K562 (cell line): ENCODE data around the gene SOCS7. TPM values are rescaled to one million over a fixed set of nuclear protein-coding genes. Genes with fewer than 3 reads are reported as not detected.

Experiments used
- GATA2 ChIP-seq: sonication (generic); formaldehyde crosslinking; IDR thresholded peaks from 2 replicates; pipeline ENCODE4 v1.4.0; 2020; ENCODE audit warnings: mild to moderate bottlenecking, missing genetic modification reagents
- MCM5 ChIP-seq: fragments of 450-650 bp; IDR thresholded peaks from 2 replicates; pipeline ENCODE4 v1.6.1; 2016; ENCODE audit warnings: low read depth
- NFIC ChIP-seq: fragments of 450-650 bp; IDR thresholded peaks from 2 replicates; pipeline ENCODE4 v1.6.1; 2017; ENCODE audit warnings: mild to moderate bottlenecking, inconsistent platforms
- NR2F6 ChIP-seq: fragments of 450-650 bp; formaldehyde crosslinking; IDR thresholded peaks from 2 replicates; pipeline ENCODE4 v1.4.0; 2020; ENCODE audit warnings: mild to moderate bottlenecking
- RCOR1 ChIP-seq, 2 experiments: IDR thresholded peaks; 2 replicates each; pipeline ENCODE4 v1.6.1; 2012; ENCODE audit warnings: low read depth in 2 of 2, low read length in 2 of 2, borderline replicate concordance in 1 of 2, improper control_type of control experiment in 1 of 2
- SPI1 ChIP-seq: IDR thresholded peaks from 2 replicates; pipeline ENCODE4 v1.6.1; 2011; ENCODE audit warnings: low read depth, low read length, control low read depth, borderline replicate concordance
- TBL1XR1 ChIP-seq, 2 experiments: IDR thresholded peaks; 2 replicates each; pipeline ENCODE4 v1.6.1; 2012; ENCODE audit warnings: improper control_type of control experiment in 2 of 2, low read length in 2 of 2, mild to moderate bottlenecking in 1 of 2
- ZNF830 ChIP-seq: fragments of 250-450 bp; sonication (Bioruptor Pico); IDR thresholded peaks from 2 replicates; pipeline ENCODE4 v1.5.0; 2021; ENCODE audit warnings: mild to moderate bottlenecking
- polyA plus RNA-seq, 8 experiments: library from polyadenylated mRNA; depleted of rRNA in 4 of 8; stranded (reverse) in 5 of 8; unstranded in 3 of 8; fragments of >200 nt; fragmentation: Nextera tagmentation in 2 of 8; fragmentation: Illumina TruSeq in 1 of 8; extraction: Ambion mirVana in 2 of 8; extraction: Trizol in 1 of 8; gene quantifications; 2 replicates each; pipeline versions ENCODE4 v1.2.1 to v1.2.3, GENCODE V29; 2011 to 2014; ENCODE audit warnings: inconsistent platforms in 1 of 8, missing spikeins in 1 of 8
- total RNA-seq, 7 experiments: library from RNA; depleted of rRNA in 6 of 7; stranded (reverse); fragments of >200 nt in 6 of 7; fragmentation: Illumina TruSeq in 2 of 7; extraction: Trizol in 2 of 7; gene quantifications; 2 replicates each; pipeline versions ENCODE4 v1.2.1 to v1.2.3, GENCODE V29; 2011 to 2021; ENCODE audit warnings: low replicate concordance in 1 of 7
- TF ChIP-seq, protein P1 (sequence below), 2 experiments: IDR thresholded peaks; 2 replicates each; pipeline ENCODE4 v1.6.1; 2012; ENCODE audit warnings: improper control_type of control experiment in 2 of 2, low read depth in 2 of 2, low read length in 2 of 2, borderline replicate concordance in 1 of 2
- TF ChIP-seq, protein P2 (sequence below), 2 experiments: IDR thresholded peaks; 2 replicates each; pipeline ENCODE4 v1.6.1; 2011; ENCODE audit warnings: borderline replicate concordance in 1 of 2, control low read depth in 1 of 2, low read depth in 1 of 2, low read length in 1 of 2, mild to moderate bottlenecking in 1 of 2, mixed read lengths in 1 of 2, moderate library complexity in 1 of 2; ENCODE audit not compliant: insufficient read depth in 1 of 2, insufficient read length in 1 of 2, poor library complexity in 1 of 2, severe bottlenecking in 1 of 2; ENCODE audit errors: extremely low read depth in 1 of 2
- TF ChIP-seq, protein P3 (sequence below): sonication (generic); formaldehyde crosslinking; IDR thresholded peaks from 2 replicates; pipeline ENCODE4 v1.8.0; 2022; ENCODE audit warnings: missing genetic modification reagents, mild to moderate bottlenecking, borderline replicate concordance
- TF ChIP-seq, protein P4 (sequence below): sonication (generic); formaldehyde crosslinking; IDR thresholded peaks from 2 replicates; pipeline ENCODE4 v1.8.1; 2023; ENCODE audit warnings: mild to moderate bottlenecking, missing genetic modification reagents
- TF ChIP-seq, protein P5 (sequence below): fragments of 450-650 bp; IDR thresholded peaks from 2 replicates; pipeline ENCODE4 v1.6.1; 2018; ENCODE audit warnings: mild to moderate bottlenecking, low read depth; ENCODE audit not compliant: partially characterized antibody
- TF ChIP-seq, protein P6 (sequence below): fragments of 250-450 bp; sonication (Bioruptor Pico); IDR thresholded peaks from 2 replicates; pipeline ENCODE4 v1.9.0; 2021; ENCODE audit warnings: mild to moderate bottlenecking, inconsistent platforms

Gene SOCS7
- total and polyA plus RNA-seq, 9 of the 15 experiments (the other 6 are each of a cell fraction or from before 2014, with no cell fraction given): 0.94 to 14.5 (median 8.2) TPM

DNA sequence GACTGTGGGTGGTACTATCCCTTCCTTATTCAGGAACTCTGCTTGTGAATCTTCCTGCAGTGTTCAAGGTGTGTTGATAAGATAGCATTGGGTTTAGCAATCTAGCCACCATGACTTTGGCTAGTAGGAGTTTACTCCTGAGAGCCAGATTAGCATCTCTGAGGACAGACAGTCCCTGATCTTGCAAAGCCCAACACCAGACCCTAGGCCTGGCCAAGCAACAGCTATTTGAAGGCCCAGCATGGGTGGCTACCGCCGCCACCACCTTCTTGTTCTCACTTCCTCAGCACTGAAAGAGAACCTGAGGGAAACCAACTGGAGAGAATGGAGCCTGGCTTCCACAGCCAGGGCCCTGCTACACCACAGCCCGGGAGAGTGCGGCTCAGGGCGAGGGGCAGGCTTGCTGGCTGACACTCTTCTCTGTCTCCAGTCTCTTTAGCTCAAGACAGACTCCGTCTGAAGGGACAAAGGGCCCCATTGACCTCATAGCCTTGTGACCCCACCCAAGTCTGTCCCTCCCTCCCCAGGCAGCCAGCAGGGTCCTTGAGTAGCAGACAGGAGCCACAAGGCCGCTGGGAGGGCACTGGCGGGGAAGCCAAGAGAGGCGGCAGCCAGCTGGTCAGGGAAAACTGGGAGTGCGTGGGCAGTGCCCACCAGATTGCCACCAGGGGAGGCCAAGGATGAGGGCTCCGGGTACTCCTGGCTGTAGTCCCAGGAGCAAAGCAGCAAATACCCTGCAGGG is 65.7 kb downstream of the SOCS7 start (continued):
- TF ChIP-seq NFIC (no peak; the same call in 1 of the 2 replicates), ZNF830 (CRISPR knock-in tag) (no peak), SPI1 (peak; percentile 38; the same call in 1 of the 2 replicates), MCM5 (no peak), TBL1XR1 (IDR thresholded peaks at IDR 0.05; ENCODE audit: low read length in 2 of 2) (peak in 1 of 2 experiments; percentile 64; a peak in 2 of 4 replicates), NR2F6 (CRISPR knock-in tag) (no peak), RCOR1 (IDR thresholded peaks at IDR 0.05; ENCODE audit: borderline replicate concordance in 1 of 2, low read depth in 2 of 2, low read length in 2 of 2) (peak in 1 of 2 experiments; percentile 94; a peak in 2 of 4 replicates), GATA2 (CRISPR knock-in tag) (peak; percentile 52)
- TF ChIP-seq, protein P1, sequence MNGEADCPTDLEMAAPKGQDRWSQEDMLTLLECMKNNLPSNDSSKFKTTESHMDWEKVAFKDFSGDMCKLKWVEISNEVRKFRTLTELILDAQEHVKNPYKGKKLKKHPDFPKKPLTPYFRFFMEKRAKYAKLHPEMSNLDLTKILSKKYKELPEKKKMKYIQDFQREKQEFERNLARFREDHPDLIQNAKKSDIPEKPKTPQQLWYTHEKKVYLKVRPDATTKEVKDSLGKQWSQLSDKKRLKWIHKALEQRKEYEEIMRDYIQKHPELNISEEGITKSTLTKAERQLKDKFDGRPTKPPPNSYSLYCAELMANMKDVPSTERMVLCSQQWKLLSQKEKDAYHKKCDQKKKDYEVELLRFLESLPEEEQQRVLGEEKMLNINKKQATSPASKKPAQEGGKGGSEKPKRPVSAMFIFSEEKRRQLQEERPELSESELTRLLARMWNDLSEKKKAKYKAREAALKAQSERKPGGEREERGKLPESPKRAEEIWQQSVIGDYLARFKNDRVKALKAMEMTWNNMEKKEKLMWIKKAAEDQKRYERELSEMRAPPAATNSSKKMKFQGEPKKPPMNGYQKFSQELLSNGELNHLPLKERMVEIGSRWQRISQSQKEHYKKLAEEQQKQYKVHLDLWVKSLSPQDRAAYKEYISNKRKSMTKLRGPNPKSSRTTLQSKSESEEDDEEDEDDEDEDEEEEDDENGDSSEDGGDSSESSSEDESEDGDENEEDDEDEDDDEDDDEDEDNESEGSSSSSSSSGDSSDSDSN (IDR thresholded peaks at IDR 0.05; ENCODE audit: borderline replicate concordance in 1 of 2, low read depth in 2 of 2, low read length in 2 of 2): peak in 1 of 2 experiments; percentile 78; a peak in 2 of 4 replicates
- TF ChIP-seq, protein P2, sequence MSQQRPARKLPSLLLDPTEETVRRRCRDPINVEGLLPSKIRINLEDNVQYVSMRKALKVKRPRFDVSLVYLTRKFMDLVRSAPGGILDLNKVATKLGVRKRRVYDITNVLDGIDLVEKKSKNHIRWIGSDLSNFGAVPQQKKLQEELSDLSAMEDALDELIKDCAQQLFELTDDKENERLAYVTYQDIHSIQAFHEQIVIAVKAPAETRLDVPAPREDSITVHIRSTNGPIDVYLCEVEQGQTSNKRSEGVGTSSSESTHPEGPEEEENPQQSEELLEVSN (IDR thresholded peaks at IDR 0.05; ENCODE audit: borderline replicate concordance in 1 of 2, extremely low read depth in 1 of 2, insufficient read depth in 1 of 2, insufficient read length in 1 of 2, low read depth in 1 of 2, low read length in 1 of 2, poor library complexity in 1 of 2, severe bottlenecking in 1 of 2): no peak
- TF ChIP-seq, protein P3, sequence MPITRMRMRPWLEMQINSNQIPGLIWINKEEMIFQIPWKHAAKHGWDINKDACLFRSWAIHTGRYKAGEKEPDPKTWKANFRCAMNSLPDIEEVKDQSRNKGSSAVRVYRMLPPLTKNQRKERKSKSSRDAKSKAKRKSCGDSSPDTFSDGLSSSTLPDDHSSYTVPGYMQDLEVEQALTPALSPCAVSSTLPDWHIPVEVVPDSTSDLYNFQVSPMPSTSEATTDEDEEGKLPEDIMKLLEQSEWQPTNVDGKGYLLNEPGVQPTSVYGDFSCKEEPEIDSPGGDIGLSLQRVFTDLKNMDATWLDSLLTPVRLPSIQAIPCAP (CRISPR knock-in tag): no peak
- TF ChIP-seq, protein P4, sequence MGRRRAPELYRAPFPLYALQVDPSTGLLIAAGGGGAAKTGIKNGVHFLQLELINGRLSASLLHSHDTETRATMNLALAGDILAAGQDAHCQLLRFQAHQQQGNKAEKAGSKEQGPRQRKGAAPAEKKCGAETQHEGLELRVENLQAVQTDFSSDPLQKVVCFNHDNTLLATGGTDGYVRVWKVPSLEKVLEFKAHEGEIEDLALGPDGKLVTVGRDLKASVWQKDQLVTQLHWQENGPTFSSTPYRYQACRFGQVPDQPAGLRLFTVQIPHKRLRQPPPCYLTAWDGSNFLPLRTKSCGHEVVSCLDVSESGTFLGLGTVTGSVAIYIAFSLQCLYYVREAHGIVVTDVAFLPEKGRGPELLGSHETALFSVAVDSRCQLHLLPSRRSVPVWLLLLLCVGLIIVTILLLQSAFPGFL (CRISPR knock-in tag): no peak
- TF ChIP-seq, protein P5, sequence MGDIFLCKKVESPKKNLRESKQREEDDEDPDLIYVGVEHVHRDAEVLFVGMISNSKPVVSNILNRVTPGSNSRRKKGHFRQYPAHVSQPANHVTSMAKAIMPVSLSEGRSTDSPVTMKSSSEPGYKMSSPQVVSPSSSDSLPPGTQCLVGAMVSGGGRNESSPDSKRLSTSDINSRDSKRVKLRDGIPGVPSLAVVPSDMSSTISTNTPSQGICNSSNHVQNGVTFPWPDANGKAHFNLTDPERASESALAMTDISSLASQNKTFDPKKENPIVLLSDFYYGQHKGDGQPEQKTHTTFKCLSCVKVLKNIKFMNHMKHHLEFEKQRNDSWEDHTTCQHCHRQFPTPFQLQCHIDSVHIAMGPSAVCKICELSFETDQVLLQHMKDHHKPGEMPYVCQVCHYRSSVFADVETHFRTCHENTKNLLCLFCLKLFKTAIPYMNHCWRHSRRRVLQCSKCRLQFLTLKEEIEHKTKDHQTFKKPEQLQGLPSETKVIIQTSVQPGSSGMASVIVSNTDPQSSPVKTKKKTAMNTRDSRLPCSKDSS: no peak
- TF ChIP-seq, protein P6, sequence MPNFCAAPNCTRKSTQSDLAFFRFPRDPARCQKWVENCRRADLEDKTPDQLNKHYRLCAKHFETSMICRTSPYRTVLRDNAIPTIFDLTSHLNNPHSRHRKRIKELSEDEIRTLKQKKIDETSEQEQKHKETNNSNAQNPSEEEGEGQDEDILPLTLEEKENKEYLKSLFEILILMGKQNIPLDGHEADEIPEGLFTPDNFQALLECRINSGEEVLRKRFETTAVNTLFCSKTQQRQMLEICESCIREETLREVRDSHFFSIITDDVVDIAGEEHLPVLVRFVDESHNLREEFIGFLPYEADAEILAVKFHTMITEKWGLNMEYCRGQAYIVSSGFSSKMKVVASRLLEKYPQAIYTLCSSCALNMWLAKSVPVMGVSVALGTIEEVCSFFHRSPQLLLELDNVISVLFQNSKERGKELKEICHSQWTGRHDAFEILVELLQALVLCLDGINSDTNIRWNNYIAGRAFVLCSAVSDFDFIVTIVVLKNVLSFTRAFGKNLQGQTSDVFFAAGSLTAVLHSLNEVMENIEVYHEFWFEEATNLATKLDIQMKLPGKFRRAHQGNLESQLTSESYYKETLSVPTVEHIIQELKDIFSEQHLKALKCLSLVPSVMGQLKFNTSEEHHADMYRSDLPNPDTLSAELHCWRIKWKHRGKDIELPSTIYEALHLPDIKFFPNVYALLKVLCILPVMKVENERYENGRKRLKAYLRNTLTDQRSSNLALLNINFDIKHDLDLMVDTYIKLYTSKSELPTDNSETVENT (CRISPR knock-in tag): no peak
